Skin of body (tissue), 2 donors: ENCODE measurements around the gene NTNG1. TPM values are rescaled to one million over a fixed set of nuclear protein-coding genes. Genes with fewer than 3 reads are reported as not detected.
"Not testable (repeated sequence)": the region's sequence is repeated elsewhere in the genome, so short reads cannot be mapped to it uniquely, and the experiment has no call there.

Source experiments
- DNase-seq: peaks from one replicate; lab custom pipeline; 2025; lab: John Stamatoyannopoulos, UW
- total RNA-seq: library from RNA; depleted of rRNA; stranded (reverse); fragments of >200 nt; gene quantifications from one replicate; pipeline ENCODE4 v1.2.3, GENCODE V29; 2014

Gene NTNG1
- total RNA-seq, 1 donor from 2014 or later = 9.1 TPM

GRCh38 chr1:107196973-107197562 is 56.2 kb downstream of the NTNG1 start:
- DNase-seq = no peak

GRCh38 chr1:107198561-107198960 is 57.7 kb downstream of the NTNG1 start:
- DNase-seq = no peak

- no peak for DNase-seq
Measured at GRCh38 chr1:107200631-107201030, 59.8 kb downstream of the NTNG1 start.

- DNase-seq = no peak
Measured at GRCh38 chr1:107202007-107202406, 61.2 kb downstream of the NTNG1 start.

- no peak for DNase-seq
Measured at GRCh38 chr1:107213225-107213624, 72.4 kb downstream of the NTNG1 start.

- no peak for DNase-seq
Measured at GRCh38 chr1:107220036-107220435, 79.2 kb downstream of the NTNG1 start.

- no peak for DNase-seq
Measured at GRCh38 chr1:107225706-107226105, 84.9 kb downstream of the NTNG1 start.

GRCh38 chr1:107228704-107229371 is 88.0 kb downstream of the NTNG1 start:
- no peak for DNase-seq

- no peak for DNase-seq
Measured at GRCh38 chr1:107229711-107230110, 88.9 kb downstream of the NTNG1 start.

GRCh38 chr1:107230121-107230520 is 89.3 kb downstream of the NTNG1 start:
- no peak for DNase-seq

GRCh38 chr1:107231291-107231690 is 90.5 kb downstream of the NTNG1 start:
- DNase-seq = no peak

- DNase-seq = no peak
Measured at GRCh38 chr1:107232426-107232825, 91.6 kb downstream of the NTNG1 start.

- DNase-seq = not testable (repeated sequence)
Measured at GRCh38 chr1:107236760-107237159, 95.9 kb downstream of the NTNG1 start.

GRCh38 chr1:107243461-107243860 is 102.6 kb downstream of the NTNG1 start:
- DNase-seq = no peak

- no peak for DNase-seq
Measured at GRCh38 chr1:107244709-107245500, 104.1 kb downstream of the NTNG1 start.

- no peak for DNase-seq
Measured at GRCh38 chr1:107246775-107247345, 106.0 kb downstream of the NTNG1 start.

- DNase-seq = no peak
Measured at GRCh38 chr1:107247679-107248078, 106.8 kb downstream of the NTNG1 start.

GRCh38 chr1:107250169-107250568 is 109.3 kb downstream of the NTNG1 start:
- DNase-seq = no peak

GRCh38 chr1:107251083-107251482 is 110.2 kb downstream of the NTNG1 start:
- DNase-seq = no peak

GRCh38 chr1:107251839-107252238 is 111.0 kb downstream of the NTNG1 start:
- no peak for DNase-seq

GRCh38 chr1:107252271-107252670 is 111.4 kb downstream of the NTNG1 start:
- no peak for DNase-seq

- no peak for DNase-seq
Measured at GRCh38 chr1:107254306-107254705, 113.5 kb downstream of the NTNG1 start.
